A549 (cell line): Measurements from ENCODE around the gene FBP1. TPM values are rescaled to one million over a fixed set of nuclear protein-coding genes. Genes with fewer than 3 reads are reported as not detected.

Experiments used
- ATAC-seq, 2 experiments: fragments of 200-7000 bp in 1 of 2; fragments of >200 bp in 1 of 2; cut with Nextera tagmentation in 1 of 2; cut with Tn5 transposase in 1 of 2; 3 replicates each; pipeline versions ENCODE4 v1.8.0 to v1.9.1; 2018 to 2020; ENCODE audit warnings: mild to moderate bottlenecking in 1 of 2, moderate library complexity in 1 of 2
- CTCF ChIA-PET: fragments of 300-600 bp; sonication (Branson Sonifier 250); formaldehyde crosslinking; extraction: SDS; loops from one replicate; lab custom pipeline; 2021; ENCODE audit warnings: antibody characterized with exemption, inconsistent platforms; lab: Yijun Ruan, JAX
- POLR2A ChIA-PET: fragments of 350-600 bp; formaldehyde crosslinking; extraction: SDS; loops from one replicate; lab custom pipeline; 2021; ENCODE audit warnings: antibody characterized with exemption, inconsistent platforms; lab: Yijun Ruan, JAX
- DNase-seq, 2 experiments: peaks; one replicate each; pipeline versions ENCODE4 v3.0.0 to v3.0.0-alpha.2; 2011 to 2016; ENCODE audit warnings: low read depth in 1 of 2, low spot score in 1 of 2
- FAIRE-seq: peaks from 2 replicates; lab custom pipeline; 2011; peaks lifted over from hg19 to GRCh38; lab: Jason Lieb, UNC
- H3K27ac ChIP-seq, 2 experiments: fragments of >200 bp; sonication (Bioruptor Twin); formaldehyde crosslinking; 3 replicates each; pipeline ENCODE4 v1.5.1; 2016 to 2017
- H3K4me1 ChIP-seq: fragments of >200 bp; sonication (Bioruptor Twin); formaldehyde crosslinking; 3 replicates; pipeline ENCODE4 v1.6.1; 2016
- H3K4me2 ChIP-seq: fragments of >200 bp; sonication (Bioruptor Twin); formaldehyde crosslinking; 3 replicates; pipeline ENCODE4 v1.6.1; 2016
- H3K4me3 ChIP-seq: fragments of >200 bp; sonication (Bioruptor Twin); formaldehyde crosslinking; 3 replicates; pipeline ENCODE4 v1.5.1; 2016
- H3K9me3 ChIP-seq: fragments of >200 bp; sonication (Bioruptor Twin); formaldehyde crosslinking; 3 replicates; pipeline ENCODE4 v1.6.1; 2016
- BCL3 ChIP-seq: fragments of >200 bp; sonication (Bioruptor Twin); formaldehyde crosslinking; IDR thresholded peaks from 3 replicates; pipeline ENCODE4 v1.6.1; 2016
- CBX8 ChIP-seq: fragments of 200-600 bp; sonication (generic); IDR thresholded peaks from 2 replicates; pipeline ENCODE4 v1.6.1; 2016
- CHD2 ChIP-seq: fragments of 150-350 bp; IDR thresholded peaks from 2 replicates; pipeline ENCODE4 v1.6.1; 2014; ENCODE audit warnings: low read length; ENCODE audit not compliant: partially characterized antibody
- CTCF ChIP-seq: fragments of >200 bp; sonication (Bioruptor Twin); formaldehyde crosslinking; IDR thresholded peaks from 3 replicates; pipeline ENCODE4 v1.5.1; 2016
- ESRRA ChIP-seq: fragments of 150-350 bp; IDR thresholded peaks from 2 replicates; pipeline ENCODE4 v1.6.1; 2014; ENCODE audit warnings: mild to moderate bottlenecking, low read length, borderline replicate concordance
- FOSB ChIP-seq: fragments of 250-450 bp; sonication (Bioruptor Pico); IDR thresholded peaks from 2 replicates; pipeline ENCODE4 v1.5.0; 2020; ENCODE audit warnings: mild to moderate bottlenecking, moderate library complexity
- HOXA7 ChIP-seq: fragments of 250-450 bp; sonication (Bioruptor Pico); IDR thresholded peaks from 2 replicates; pipeline ENCODE4 v1.5.0; 2020; ENCODE audit warnings: mild to moderate bottlenecking, moderate library complexity
- KDM1A ChIP-seq: fragments of 200-600 bp; sonication (generic); IDR thresholded peaks from 2 replicates; pipeline ENCODE4 v1.6.1; 2016; ENCODE audit warnings: low read depth, mild to moderate bottlenecking
- RARB ChIP-seq: fragments of 250-450 bp; sonication (Bioruptor Pico); IDR thresholded peaks from 2 replicates; pipeline ENCODE4 v1.8.0; 2021; ENCODE audit warnings: mild to moderate bottlenecking, moderate library complexity
- RCOR1 ChIP-seq: fragments of 150-350 bp; IDR thresholded peaks from 2 replicates; pipeline ENCODE4 v1.6.1; 2014; ENCODE audit warnings: antibody characterized with exemption, low read length, low read depth
- RFX5 ChIP-seq: fragments of 450-650 bp; IDR thresholded peaks from 2 replicates; pipeline ENCODE4 v1.7.1; 2014; ENCODE audit warnings: antibody characterized with exemption, mild to moderate bottlenecking, moderate library complexity
- RNF2 ChIP-seq: fragments of 200-600 bp; sonication (generic); IDR thresholded peaks from 2 replicates; pipeline ENCODE4 v1.6.1; 2016; ENCODE audit warnings: low read depth, mild to moderate bottlenecking, antibody characterized with exemption, moderate library complexity, borderline replicate concordance
- SMC3 ChIP-seq: fragments of >200 bp; sonication (Bioruptor Twin); formaldehyde crosslinking; IDR thresholded peaks from 3 replicates; pipeline ENCODE4 v1.6.1; 2018; ENCODE audit warnings: inconsistent platforms
- WGBS: methylation state at CpG from one replicate; pipeline ENCODE4 v1.1.6; 2017; ENCODE audit errors: missing lambda C conversion rate; 5-methylcytosine and 5-hydroxymethylcytosine counted together
- polyA plus RNA-seq, 4 experiments: library from polyadenylated mRNA; depleted of rRNA in 3 of 4; stranded (reverse); fragments of >200 nt; fragmentation: RNase III in 1 of 4; extraction: RNeasy Plus Mini Kit Qiagen cat#74134 plus additional on column Dnase treatment in 1 of 4; gene quantifications; 2 replicates in 3 of 4; 3 replicates in 1 of 4; pipeline ENCODE4 v1.2.3, GENCODE V29; 2011 to 2017
- TF ChIP-seq, protein P1 (sequence below): IDR thresholded peaks from 2 replicates; pipeline ENCODE4 v1.6.1; 2012; ENCODE audit warnings: low read depth, borderline replicate concordance
- TF ChIP-seq, protein P2 (sequence below): IDR thresholded peaks from 2 replicates; pipeline ENCODE4 v1.6.1; 2012
- TF ChIP-seq, protein P3 (sequence below): fragments of 250-450 bp; sonication (Bioruptor Pico); IDR thresholded peaks from 2 replicates; pipeline ENCODE4 v1.5.0; 2020; ENCODE audit warnings: low read depth, mild to moderate bottlenecking, moderate library complexity
- TF ChIP-seq, protein P4 (sequence below): fragments of 150-350 bp; IDR thresholded peaks from 2 replicates; pipeline ENCODE4 v1.6.1; 2014; ENCODE audit warnings: low read depth, mild to moderate bottlenecking, low read length

Gene FBP1
- polyA plus RNA-seq, 2 of the 4 experiments (the other 2 are of a cell fraction): not detected

DNA sequence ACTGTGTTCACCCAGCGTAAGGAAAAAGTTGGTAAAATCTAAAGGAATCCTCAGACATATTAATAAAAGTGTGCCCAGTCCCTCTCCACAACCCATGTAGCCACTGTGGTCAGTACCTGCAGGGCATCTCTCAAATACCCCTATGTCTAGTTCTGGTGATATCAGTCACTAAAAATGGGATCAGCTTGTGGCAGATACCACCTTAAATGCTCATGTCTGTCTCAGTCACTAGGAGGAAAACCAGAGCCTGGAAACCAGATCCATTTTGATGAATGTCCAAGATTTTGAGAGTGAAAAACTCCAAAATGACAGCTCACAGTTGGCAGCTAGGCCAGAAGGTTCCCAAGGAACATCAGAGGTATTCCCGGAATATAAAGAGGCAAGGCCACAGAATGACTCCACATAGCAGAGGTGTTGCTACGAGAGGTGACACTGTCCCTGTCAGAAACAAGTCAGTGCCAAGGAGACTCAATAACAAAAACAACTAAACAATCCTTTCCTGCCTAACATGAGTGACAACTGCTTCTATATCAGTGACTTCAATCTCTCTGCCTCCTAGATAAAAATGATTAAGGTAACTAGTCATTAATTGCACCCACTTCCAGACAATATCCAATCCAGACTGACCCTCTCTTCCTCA, 70.9 kb downstream of the FBP1 start (continued):
- TF ChIP-seq CTCF (no peak), BCL3 (no peak), FOSB (CRISPR knock-in tag) (no peak)
- TF ChIP-seq, protein P1, sequence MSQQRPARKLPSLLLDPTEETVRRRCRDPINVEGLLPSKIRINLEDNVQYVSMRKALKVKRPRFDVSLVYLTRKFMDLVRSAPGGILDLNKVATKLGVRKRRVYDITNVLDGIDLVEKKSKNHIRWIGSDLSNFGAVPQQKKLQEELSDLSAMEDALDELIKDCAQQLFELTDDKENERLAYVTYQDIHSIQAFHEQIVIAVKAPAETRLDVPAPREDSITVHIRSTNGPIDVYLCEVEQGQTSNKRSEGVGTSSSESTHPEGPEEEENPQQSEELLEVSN: no peak

GRCh38 chr9:94567271-94567670, 72.0 kb downstream of the FBP1 start:
- Histone ChIP-seq H3K27ac (no peak overlapping the region), H3K4me3 (no peak overlapping the region), H3K9me3 (no peaks in the 10 kb centered on the region), H3K4me1 (no peaks in the 10 kb centered on the region), H3K4me2 (no peak overlapping the region)
- ATAC-seq: no peak
- TF ChIP-seq RFX5: no peak
- TF ChIP-seq HOXA7 (CRISPR knock-in tag): no peak
- TF ChIP-seq, protein P2, sequence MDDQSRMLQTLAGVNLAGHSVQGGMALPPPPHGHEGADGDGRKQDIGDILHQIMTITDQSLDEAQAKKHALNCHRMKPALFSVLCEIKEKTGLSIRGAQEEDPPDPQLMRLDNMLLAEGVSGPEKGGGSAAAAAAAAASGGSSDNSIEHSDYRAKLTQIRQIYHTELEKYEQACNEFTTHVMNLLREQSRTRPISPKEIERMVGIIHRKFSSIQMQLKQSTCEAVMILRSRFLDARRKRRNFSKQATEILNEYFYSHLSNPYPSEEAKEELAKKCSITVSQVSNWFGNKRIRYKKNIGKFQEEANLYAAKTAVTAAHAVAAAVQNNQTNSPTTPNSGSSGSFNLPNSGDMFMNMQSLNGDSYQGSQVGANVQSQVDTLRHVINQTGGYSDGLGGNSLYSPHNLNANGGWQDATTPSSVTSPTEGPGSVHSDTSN: no peak
- TF ChIP-seq RARB: no peak
- TF ChIP-seq RCOR1: no peak
- TF ChIP-seq, protein P3, sequence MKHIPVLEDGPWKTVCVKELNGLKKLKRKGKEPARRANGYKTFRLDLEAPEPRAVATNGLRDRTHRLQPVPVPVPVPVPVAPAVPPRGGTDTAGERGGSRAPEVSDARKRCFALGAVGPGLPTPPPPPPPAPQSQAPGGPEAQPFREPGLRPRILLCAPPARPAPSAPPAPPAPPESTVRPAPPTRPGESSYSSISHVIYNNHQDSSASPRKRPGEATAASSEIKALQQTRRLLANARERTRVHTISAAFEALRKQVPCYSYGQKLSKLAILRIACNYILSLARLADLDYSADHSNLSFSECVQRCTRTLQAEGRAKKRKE: no peak
- no peak for TF ChIP-seq CBX8
- TF ChIP-seq KDM1A: no peak
- TF ChIP-seq FOSB (CRISPR knock-in tag): no peak
- TF ChIP-seq SMC3: no peak
- TF ChIP-seq, protein P4, sequence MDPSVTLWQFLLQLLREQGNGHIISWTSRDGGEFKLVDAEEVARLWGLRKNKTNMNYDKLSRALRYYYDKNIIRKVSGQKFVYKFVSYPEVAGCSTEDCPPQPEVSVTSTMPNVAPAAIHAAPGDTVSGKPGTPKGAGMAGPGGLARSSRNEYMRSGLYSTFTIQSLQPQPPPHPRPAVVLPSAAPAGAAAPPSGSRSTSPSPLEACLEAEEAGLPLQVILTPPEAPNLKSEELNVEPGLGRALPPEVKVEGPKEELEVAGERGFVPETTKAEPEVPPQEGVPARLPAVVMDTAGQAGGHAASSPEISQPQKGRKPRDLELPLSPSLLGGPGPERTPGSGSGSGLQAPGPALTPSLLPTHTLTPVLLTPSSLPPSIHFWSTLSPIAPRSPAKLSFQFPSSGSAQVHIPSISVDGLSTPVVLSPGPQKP: no peak
- no peak for TF ChIP-seq RNF2
- TF ChIP-seq CHD2: no peak
- no peak for TF ChIP-seq ESRRA
- TF ChIP-seq BCL3: no peak
- TF ChIP-seq, protein P1: no peak
- no peak for TF ChIP-seq CTCF
- FAIRE-seq: no peak
- POLR2A ChIA-PET: no interaction called here
- DNase-seq: no peak
- 76% methylated on average over 2 of the region's 2 CpGs for WGBS
- CTCF ChIA-PET: interaction anchor here (1.4 kb wide), 1 partner anchor 13 kb away, joined by 4 read pairs; the partner anchor contains the start of gene PCAT7
